GM23338 (cell line): ENCODE data around the gene KREMEN2. TPM values are rescaled to one million over a fixed set of nuclear protein-coding genes. Genes with fewer than 3 reads are reported as not detected.

Source experiments
- ATAC-seq: fragments of 200-7000 bp; cut with Tn5 transposase; 3 replicates; pipeline ENCODE4 v1.9.1; 2020
- DNase-seq: peaks from one replicate; pipeline ENCODE4 v3.0.0-alpha.2; 2015; ENCODE audit warnings: low spot score
- H2AFZ ChIP-seq: fragments of 200-600 bp; sonication (generic); 2 replicates; pipeline ENCODE4 v1.8.0; 2016; ENCODE audit warnings: antibody characterized with exemption, mild to moderate bottlenecking, moderate library complexity
- H3F3A ChIP-seq: fragments of 200-600 bp; sonication (generic); replicated peaks from 2 replicates; pipeline ENCODE4 v1.8.0; 2017; ENCODE audit warnings: antibody characterized with exemption, mixed run types, low read depth
- H3K27ac ChIP-seq: fragments of 200-600 bp; sonication (generic); 2 replicates; pipeline ENCODE4 v1.6.1; 2016; ENCODE audit warnings: low read depth
- H3K27me3 ChIP-seq: fragments of 200-600 bp; sonication (generic); 2 replicates; pipeline ENCODE4 v1.8.0; 2016; ENCODE audit warnings: mild to moderate bottlenecking, mixed run types, moderate library complexity; ENCODE audit not compliant: insufficient read depth
- H3K36me3 ChIP-seq: fragments of 200-600 bp; sonication (generic); 2 replicates; pipeline ENCODE4 v1.8.0; 2016; ENCODE audit warnings: mild to moderate bottlenecking; ENCODE audit not compliant: insufficient read depth
- H3K4me1 ChIP-seq: fragments of 200-600 bp; sonication (generic); 2 replicates; pipeline ENCODE4 v1.8.0; 2016; ENCODE audit warnings: mild to moderate bottlenecking, moderate library complexity; ENCODE audit not compliant: insufficient read depth
- H3K4me2 ChIP-seq: fragments of 200-600 bp; sonication (generic); 2 replicates; pipeline ENCODE4 v1.7.1; 2017; ENCODE audit warnings: mixed run types
- H3K4me3 ChIP-seq: fragments of 200-600 bp; sonication (generic); 2 replicates; pipeline ENCODE4 v1.6.1; 2016; ENCODE audit warnings: mixed run types
- H3K79me2 ChIP-seq: fragments of 200-600 bp; sonication (generic); replicated peaks from 2 replicates; pipeline ENCODE4 v1.8.0; 2017; ENCODE audit warnings: mild to moderate bottlenecking; ENCODE audit not compliant: insufficient read depth
- H3K9me2 ChIP-seq: fragments of 200-600 bp; sonication (generic); 2 replicates; pipeline ENCODE4 v1.8.0; 2017; ENCODE audit not compliant: insufficient read depth
- H4K20me1 ChIP-seq: fragments of 200-600 bp; sonication (generic); replicated peaks from 2 replicates; pipeline ENCODE4 v1.8.0; 2017; ENCODE audit warnings: mild to moderate bottlenecking; ENCODE audit not compliant: insufficient read depth
- H3K27ac Mint-ChIP-seq: 2 replicates; pipeline ENCODE4 v1.8.0; 2020; ENCODE audit warnings: inconsistent platforms, mild to moderate bottlenecking, moderate library complexity, mixed read lengths
- H3K27me3 Mint-ChIP-seq: 3 replicates; pipeline ENCODE4 v1.8.0; 2022; ENCODE audit warnings: low read depth, mild to moderate bottlenecking, moderate library complexity, mixed read lengths, inconsistent platforms; ENCODE audit not compliant: insufficient read depth, poor library complexity
- H3K36me3 Mint-ChIP-seq: 3 replicates; pipeline ENCODE4 v1.8.0; 2021; ENCODE audit warnings: low read depth, mild to moderate bottlenecking, inconsistent platforms, moderate library complexity, mixed read lengths
- H3K4me1 Mint-ChIP-seq: 3 replicates; pipeline ENCODE4 v1.8.0; 2020; ENCODE audit warnings: mild to moderate bottlenecking, inconsistent platforms, mixed read lengths
- H3K4me3 Mint-ChIP-seq: 3 replicates; pipeline ENCODE4 v1.8.0; 2021; ENCODE audit warnings: moderate library complexity, mild to moderate bottlenecking, inconsistent platforms, mixed read lengths
- H3K9me3 Mint-ChIP-seq: 3 replicates; pipeline ENCODE4 v1.8.0; 2020; ENCODE audit warnings: moderate library complexity, mild to moderate bottlenecking, inconsistent platforms, mixed read lengths
- CREB1 ChIP-seq: fragments of 250-450 bp; sonication (Bioruptor Pico); IDR thresholded peaks from 2 replicates; pipeline ENCODE4 v1.5.0; 2020; ENCODE audit warnings: low read depth, mild to moderate bottlenecking, moderate library complexity
- EZH2 ChIP-seq: fragments of 200-600 bp; sonication (generic); IDR thresholded peaks from one replicate; pipeline ENCODE4 v1.8.0; 2017; ENCODE audit warnings: antibody characterized with exemption, mild to moderate bottlenecking, low read depth; ENCODE audit not compliant: unreplicated experiment
- EZH2phosphoT487 ChIP-seq: fragments of 200-600 bp; sonication (generic); IDR thresholded peaks from one replicate; pipeline ENCODE4 v1.8.1; 2018; ENCODE audit warnings: antibody characterized with exemption; ENCODE audit not compliant: unreplicated experiment
- JUNB ChIP-seq: IDR thresholded peaks from one replicate; pipeline ENCODE4 v1.6.1; 2016; ENCODE audit warnings: antibody characterized with exemption; ENCODE audit not compliant: unreplicated experiment
- NANOG ChIP-seq: IDR thresholded peaks from 2 replicates; pipeline ENCODE4 v1.6.1; 2016; ENCODE audit warnings: antibody characterized with exemption, borderline replicate concordance
- POLR2AphosphoS5 ChIP-seq: IDR thresholded peaks from 2 replicates; pipeline ENCODE4 v1.6.1; 2016; ENCODE audit warnings: antibody characterized with exemption, low read depth
- STAT1 ChIP-seq: IDR thresholded peaks from one replicate; pipeline ENCODE4 v1.6.1; 2016; ENCODE audit warnings: antibody characterized with exemption; ENCODE audit not compliant: unreplicated experiment
- ZNF114 ChIP-seq: fragments of 250-450 bp; sonication (Bioruptor Pico); IDR thresholded peaks from 2 replicates; pipeline ENCODE4 v1.5.0; 2020; ENCODE audit warnings: mild to moderate bottlenecking, moderate library complexity
- ZNF331 ChIP-seq: fragments of 250-450 bp; sonication (Bioruptor Pico); IDR thresholded peaks from 2 replicates; pipeline ENCODE4 v1.5.0; 2020; ENCODE audit warnings: low read depth, mild to moderate bottlenecking, moderate library complexity
- polyA plus RNA-seq: library from polyadenylated mRNA; unstranded; fragments of >200 nt; fragmentation: Nextera tagmentation; extraction: Ambion mirVana; gene quantifications from 2 replicates; pipeline ENCODE4 v1.2.1, GENCODE V29; 2016
- total RNA-seq: library from RNA; depleted of rRNA; stranded (reverse); fragments of >200 nt; shearing (Covaris generic); gene quantifications from 2 replicates; pipeline ENCODE4 v1.2.3, GENCODE V29; 2014
- TF ChIP-seq, protein P1 (sequence below): IDR thresholded peaks from 2 replicates; pipeline ENCODE4 v1.6.1; 2016; ENCODE audit warnings: antibody characterized with exemption
- TF ChIP-seq, protein P2 (sequence below), 2 experiments: fragments of 200-600 bp in 1 of 2; sonication (generic) in 1 of 2; conservative IDR thresholded peaks; 2 replicates each; pipeline versions ENCODE4 v1.5.1 to v1.6.1; 2016 to 2017; ENCODE audit warnings: antibody characterized with exemption in 2 of 2, low read depth in 2 of 2, mild to moderate bottlenecking in 2 of 2, moderate library complexity in 1 of 2
- TF ChIP-seq, protein P3 (sequence below): IDR thresholded peaks from one replicate; pipeline ENCODE4 v1.6.1; 2018; ENCODE audit warnings: antibody characterized with exemption; ENCODE audit not compliant: unreplicated experiment
- TF ChIP-seq, protein P4 (sequence below): fragments of 250-450 bp; sonication (Bioruptor Pico); IDR thresholded peaks from 2 replicates; pipeline ENCODE4 v1.5.0; 2020; ENCODE audit warnings: mild to moderate bottlenecking, moderate library complexity

KREMEN2 gene
- total and polyA plus RNA-seq, 2 experiments from 2014 or later: 4.9 to 16.1 TPM

DNA sequence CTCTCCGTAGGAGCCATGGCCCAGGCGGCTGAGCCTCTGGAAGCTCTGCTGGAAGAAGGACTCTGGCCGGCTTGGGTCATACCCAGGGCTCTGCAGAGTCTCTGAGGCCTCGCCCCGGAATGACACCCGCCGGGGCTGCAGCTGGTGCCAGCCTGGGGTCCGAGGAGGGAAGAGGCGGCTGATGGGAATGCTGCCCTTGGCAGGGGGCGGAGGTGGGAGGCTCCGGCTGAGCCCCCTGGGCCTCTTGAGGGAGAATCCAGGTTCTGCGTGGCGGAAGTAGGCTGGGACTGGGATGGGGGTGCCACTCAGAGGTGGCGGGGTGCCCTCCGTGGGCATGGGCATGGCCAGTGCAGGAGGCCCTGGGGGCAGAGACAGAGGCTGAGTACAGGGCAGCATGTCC is 12.6 kb downstream of the KREMEN2 start:
- no peak overlapping the region for H3K27ac Mint-ChIP-seq

More for the DNA sequence above, 12.6 kb downstream of the KREMEN2 start:
- Histone ChIP-seq H3K79me2 (peaks cover 14% of the 10 kb centered on the region), H3K27me3 (no peaks in the 10 kb centered on the region), H3K4me3 (no peak overlapping the region), H4K20me1 (peaks cover 11% of the 10 kb centered on the region; the same call in 1 of the 2 replicates), H3F3A (peaks cover 20% of the 10 kb centered on the region), H3K9me2 (no peaks in the 10 kb centered on the region), H3K27ac (no peak overlapping the region), H3K4me1 (peaks cover 9% of the 10 kb centered on the region; the same call in 1 of the 2 replicates), H3K4me2 (no peak overlapping the region), H2AFZ (no peak overlapping the region), H3K36me3 (0 out of 2 replicates have a peak, but pooled peaks cover 3% of the 10 kb centered on the region)
- TF ChIP-seq, protein P1, sequence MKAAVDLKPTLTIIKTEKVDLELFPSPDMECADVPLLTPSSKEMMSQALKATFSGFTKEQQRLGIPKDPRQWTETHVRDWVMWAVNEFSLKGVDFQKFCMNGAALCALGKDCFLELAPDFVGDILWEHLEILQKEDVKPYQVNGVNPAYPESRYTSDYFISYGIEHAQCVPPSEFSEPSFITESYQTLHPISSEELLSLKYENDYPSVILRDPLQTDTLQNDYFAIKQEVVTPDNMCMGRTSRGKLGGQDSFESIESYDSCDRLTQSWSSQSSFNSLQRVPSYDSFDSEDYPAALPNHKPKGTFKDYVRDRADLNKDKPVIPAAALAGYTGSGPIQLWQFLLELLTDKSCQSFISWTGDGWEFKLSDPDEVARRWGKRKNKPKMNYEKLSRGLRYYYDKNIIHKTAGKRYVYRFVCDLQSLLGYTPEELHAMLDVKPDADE: no peak
- TF ChIP-seq ZNF114 (CRISPR knock-in tag) (no peak), CREB1 (CRISPR knock-in tag) (no peak), POLR2AphosphoS5 (no peak), NANOG (no peak), STAT1 (no peak), EZH2 (no peak), JUNB (no peak), ZNF331 (CRISPR knock-in tag) (no peak), EZH2phosphoT487 (no peak)
- TF ChIP-seq, protein P2, sequence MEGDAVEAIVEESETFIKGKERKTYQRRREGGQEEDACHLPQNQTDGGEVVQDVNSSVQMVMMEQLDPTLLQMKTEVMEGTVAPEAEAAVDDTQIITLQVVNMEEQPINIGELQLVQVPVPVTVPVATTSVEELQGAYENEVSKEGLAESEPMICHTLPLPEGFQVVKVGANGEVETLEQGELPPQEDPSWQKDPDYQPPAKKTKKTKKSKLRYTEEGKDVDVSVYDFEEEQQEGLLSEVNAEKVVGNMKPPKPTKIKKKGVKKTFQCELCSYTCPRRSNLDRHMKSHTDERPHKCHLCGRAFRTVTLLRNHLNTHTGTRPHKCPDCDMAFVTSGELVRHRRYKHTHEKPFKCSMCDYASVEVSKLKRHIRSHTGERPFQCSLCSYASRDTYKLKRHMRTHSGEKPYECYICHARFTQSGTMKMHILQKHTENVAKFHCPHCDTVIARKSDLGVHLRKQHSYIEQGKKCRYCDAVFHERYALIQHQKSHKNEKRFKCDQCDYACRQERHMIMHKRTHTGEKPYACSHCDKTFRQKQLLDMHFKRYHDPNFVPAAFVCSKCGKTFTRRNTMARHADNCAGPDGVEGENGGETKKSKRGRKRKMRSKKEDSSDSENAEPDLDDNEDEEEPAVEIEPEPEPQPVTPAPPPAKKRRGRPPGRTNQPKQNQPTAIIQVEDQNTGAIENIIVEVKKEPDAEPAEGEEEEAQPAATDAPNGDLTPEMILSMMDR (conservative IDR thresholded peaks at IDR 0.05; ENCODE audit: low read depth in 2 of 2): no peak
- TF ChIP-seq, protein P3, sequence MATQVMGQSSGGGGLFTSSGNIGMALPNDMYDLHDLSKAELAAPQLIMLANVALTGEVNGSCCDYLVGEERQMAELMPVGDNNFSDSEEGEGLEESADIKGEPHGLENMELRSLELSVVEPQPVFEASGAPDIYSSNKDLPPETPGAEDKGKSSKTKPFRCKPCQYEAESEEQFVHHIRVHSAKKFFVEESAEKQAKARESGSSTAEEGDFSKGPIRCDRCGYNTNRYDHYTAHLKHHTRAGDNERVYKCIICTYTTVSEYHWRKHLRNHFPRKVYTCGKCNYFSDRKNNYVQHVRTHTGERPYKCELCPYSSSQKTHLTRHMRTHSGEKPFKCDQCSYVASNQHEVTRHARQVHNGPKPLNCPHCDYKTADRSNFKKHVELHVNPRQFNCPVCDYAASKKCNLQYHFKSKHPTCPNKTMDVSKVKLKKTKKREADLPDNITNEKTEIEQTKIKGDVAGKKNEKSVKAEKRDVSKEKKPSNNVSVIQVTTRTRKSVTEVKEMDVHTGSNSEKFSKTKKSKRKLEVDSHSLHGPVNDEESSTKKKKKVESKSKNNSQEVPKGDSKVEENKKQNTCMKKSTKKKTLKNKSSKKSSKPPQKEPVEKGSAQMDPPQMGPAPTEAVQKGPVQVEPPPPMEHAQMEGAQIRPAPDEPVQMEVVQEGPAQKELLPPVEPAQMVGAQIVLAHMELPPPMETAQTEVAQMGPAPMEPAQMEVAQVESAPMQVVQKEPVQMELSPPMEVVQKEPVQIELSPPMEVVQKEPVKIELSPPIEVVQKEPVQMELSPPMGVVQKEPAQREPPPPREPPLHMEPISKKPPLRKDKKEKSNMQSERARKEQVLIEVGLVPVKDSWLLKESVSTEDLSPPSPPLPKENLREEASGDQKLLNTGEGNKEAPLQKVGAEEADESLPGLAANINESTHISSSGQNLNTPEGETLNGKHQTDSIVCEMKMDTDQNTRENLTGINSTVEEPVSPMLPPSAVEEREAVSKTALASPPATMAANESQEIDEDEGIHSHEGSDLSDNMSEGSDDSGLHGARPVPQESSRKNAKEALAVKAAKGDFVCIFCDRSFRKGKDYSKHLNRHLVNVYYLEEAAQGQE: no peak
- TF ChIP-seq, protein P4, sequence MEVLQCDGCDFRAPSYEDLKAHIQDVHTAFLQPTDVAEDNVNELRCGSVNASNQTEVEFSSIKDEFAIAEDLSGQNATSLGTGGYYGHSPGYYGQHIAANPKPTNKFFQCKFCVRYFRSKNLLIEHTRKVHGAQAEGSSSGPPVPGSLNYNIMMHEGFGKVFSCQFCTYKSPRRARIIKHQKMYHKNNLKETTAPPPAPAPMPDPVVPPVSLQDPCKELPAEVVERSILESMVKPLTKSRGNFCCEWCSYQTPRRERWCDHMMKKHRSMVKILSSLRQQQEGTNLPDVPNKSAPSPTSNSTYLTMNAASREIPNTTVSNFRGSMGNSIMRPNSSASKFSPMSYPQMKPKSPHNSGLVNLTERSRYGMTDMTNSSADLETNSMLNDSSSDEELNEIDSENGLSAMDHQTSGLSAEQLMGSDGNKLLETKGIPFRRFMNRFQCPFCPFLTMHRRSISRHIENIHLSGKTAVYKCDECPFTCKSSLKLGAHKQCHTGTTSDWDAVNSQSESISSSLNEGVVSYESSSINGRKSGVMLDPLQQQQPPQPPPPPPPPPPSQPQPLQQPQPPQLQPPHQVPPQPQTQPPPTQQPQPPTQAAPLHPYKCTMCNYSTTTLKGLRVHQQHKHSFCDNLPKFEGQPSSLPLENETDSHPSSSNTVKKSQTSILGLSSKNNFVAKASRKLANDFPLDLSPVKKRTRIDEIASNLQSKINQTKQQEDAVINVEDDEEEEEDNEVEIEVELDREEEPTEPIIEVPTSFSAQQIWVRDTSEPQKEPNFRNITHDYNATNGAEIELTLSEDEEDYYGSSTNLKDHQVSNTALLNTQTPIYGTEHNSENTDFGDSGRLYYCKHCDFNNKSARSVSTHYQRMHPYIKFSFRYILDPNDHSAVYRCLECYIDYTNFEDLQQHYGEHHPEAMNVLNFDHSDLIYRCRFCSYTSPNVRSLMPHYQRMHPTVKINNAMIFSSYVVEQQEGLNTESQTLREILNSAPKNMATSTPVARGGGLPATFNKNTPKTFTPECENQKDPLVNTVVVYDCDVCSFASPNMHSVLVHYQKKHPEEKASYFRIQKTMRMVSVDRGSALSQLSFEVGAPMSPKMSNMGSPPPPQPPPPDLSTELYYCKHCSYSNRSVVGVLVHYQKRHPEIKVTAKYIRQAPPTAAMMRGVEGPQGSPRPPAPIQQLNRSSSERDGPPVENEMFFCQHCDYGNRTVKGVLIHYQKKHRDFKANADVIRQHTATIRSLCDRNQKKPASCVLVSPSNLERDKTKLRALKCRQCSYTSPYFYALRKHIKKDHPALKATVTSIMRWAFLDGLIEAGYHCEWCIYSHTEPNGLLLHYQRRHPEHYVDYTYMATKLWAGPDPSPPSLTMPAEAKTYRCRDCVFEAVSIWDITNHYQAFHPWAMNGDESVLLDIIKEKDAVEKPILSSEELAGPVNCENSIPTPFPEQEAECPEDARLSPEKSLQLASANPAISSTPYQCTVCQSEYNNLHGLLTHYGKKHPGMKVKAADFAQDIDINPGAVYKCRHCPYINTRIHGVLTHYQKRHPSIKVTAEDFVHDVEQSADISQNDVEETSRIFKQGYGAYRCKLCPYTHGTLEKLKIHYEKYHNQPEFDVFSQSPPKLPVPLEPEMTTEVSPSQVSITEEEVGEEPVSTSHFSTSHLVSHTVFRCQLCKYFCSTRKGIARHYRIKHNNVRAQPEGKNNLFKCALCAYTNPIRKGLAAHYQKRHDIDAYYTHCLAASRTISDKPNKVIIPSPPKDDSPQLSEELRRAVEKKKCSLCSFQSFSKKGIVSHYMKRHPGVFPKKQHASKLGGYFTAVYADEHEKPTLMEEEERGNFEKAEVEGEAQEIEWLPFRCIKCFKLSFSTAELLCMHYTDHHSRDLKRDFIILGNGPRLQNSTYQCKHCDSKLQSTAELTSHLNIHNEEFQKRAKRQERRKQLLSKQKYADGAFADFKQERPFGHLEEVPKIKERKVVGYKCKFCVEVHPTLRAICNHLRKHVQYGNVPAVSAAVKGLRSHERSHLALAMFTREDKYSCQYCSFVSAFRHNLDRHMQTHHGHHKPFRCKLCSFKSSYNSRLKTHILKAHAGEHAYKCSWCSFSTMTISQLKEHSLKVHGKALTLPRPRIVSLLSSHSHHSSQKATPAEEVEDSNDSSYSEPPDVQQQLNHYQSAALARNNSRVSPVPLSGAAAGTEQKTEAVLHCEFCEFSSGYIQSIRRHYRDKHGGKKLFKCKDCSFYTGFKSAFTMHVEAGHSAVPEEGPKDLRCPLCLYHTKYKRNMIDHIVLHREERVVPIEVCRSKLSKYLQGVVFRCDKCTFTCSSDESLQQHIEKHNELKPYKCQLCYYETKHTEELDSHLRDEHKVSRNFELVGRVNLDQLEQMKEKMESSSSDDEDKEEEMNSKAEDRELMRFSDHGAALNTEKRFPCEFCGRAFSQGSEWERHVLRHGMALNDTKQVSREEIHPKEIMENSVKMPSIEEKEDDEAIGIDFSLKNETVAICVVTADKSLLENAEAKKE (CRISPR knock-in tag): no peak
- H3K9me3 Mint-ChIP-seq: peaks cover 2% of the 10 kb centered on the region; the same call in 1 of the 3 replicates
- H3K36me3 Mint-ChIP-seq: peaks cover 37% of the 10 kb centered on the region
- peaks cover 18% of the 10 kb centered on the region for H3K4me1 Mint-ChIP-seq
- ATAC-seq: no peak
- no peak overlapping the region; the same call in 2 of the 3 replicates for H3K4me3 Mint-ChIP-seq
- no peak for DNase-seq
- H3K27me3 Mint-ChIP-seq: peaks cover 19% of the 10 kb centered on the region
